ENCODE results near the gene GHR.
A peak's percentile ranks its signal among the peaks of the same experiment; 100 is the strongest.
"Not testable (repeated sequence)": the region's sequence is repeated elsewhere in the genome, so short reads cannot be mapped to it uniquely, and the experiment has no call there.

GHR gene

DNA sequence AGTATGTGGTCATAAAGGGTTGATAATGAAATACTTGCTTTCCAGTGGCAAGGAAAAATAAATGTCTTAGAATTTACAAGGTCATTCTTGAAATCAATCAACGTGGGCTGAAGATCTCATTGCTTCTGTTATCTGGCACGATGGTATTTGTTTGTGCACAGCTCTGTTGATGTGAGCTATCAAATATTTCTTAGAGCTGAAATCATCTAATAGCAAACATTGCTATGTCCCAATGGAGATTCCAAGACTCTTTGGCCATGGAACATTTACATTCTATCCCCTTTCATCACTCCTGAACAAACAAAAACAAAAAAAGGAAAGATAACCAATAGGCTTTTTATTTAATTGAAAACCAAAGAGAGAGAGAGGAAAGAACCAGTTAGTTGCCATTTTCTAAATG lies 221.9 kb downstream of the GHR start:
- no peak for DNase-seq (ENCODE audit: low read depth)

DNA sequence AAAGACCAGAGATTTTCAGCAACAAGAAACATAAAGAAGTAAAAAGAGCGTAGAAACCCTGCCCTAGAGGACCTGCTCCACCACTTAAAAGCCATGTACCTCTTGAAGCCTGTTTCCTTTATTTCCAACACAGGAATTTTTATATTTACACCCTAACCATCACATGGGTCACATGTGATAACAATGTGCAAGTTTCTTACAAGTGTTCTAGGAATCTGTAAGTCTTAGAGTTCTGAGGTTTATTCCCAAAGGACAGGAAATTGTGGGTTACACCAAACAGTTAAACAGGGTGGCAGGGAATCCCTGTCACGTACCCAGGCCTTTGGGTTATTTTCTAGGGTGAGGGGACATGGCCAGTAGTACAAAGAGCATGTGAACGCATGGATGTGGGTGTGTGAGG lies 224.8 kb downstream of the GHR start:
- no peak for DNase-seq (ENCODE audit: low read depth)

- no peak for DNase-seq (ENCODE audit: low read depth)
These were observed 225.7 kb downstream of the GHR start for GRCh38 chr5:42648915-42649314.

- no peak for DNase-seq (ENCODE audit: low read depth)
These were observed 226.8 kb downstream of the GHR start for GRCh38 chr5:42650084-42650483.

DNA sequence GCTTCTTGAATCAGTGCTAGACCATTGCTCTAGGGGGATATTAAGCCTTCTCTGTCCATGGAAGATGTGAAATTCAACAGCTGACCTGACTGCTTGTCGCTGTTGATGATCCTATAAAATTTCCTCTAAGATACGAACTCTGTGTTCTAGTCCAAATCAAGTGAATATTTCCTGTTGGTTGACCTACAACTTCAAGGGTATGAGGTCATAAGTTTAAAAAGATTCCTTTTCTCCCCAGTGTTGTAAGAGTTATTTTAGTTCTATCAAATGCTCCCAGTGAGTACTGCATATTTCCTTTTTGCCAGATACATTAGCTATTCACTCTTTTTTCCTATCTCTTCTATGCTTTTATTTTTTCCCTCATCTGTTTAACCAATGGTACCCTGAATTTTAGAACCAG lies 230.5 kb downstream of the GHR start:
- no peak for DNase-seq (ENCODE audit: low read depth)

DNA sequence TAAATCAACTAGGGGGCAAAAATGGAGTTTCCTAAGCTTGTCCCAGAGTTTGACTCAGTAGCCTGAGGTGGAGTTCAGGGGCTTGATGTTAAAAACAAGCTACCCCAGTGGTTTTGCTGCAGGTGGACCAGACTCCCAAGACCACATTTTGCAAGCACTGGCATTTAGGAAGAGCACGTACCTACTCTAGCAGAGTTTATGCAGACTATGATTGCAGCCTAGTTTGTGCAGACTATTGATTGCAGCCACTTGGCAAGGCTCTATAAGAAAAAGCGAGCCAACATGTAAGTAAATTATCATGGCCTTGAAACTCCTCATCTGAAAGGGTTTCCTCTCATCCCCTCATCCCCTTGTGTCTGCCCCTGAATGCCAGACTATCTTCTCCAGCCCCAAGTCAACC lies 231.4 kb downstream of the GHR start:
- no peak for DNase-seq (ENCODE audit: low read depth)

DNA sequence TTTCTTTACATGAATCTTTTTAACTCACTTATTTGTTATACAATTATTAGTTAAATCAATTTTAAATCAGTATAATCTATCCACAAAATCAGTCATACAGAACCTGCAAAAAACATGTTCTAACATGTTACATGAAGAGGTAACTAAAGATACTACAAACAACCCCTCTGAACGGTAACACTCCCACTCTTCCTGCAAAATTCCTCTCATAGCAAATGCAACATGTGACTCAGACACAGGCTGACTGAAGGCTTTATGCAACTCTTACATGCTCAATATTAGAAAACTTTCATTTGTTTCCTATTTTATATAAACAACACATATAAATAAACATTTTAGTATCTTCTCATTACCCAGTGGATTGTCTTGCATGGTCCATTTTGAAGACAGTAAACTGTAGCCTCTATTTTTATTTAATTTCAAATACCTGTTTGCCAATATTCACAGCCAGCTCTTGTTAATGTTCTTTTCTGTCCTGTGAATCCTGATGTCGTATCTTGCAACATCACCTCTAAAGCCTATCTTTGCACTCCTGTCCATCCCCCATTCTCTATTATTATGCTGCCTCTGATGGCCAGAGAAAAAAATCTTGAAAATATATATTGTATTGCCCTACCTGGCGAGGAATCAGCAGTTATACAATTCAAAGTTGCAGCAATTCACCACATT lies 232.9 kb downstream of the GHR start:
- DNase-seq (ENCODE audit: low read depth): no peak

GRCh38 chr5:42656651-42657015 lies 233.4 kb downstream of the GHR start:
- DNase-seq (ENCODE audit: low read depth): no peak

- DNase-seq (ENCODE audit: low read depth): not testable (repeated sequence)
These were observed 236.6 kb downstream of the GHR start for GRCh38 chr5:42659869-42660268.

DNA sequence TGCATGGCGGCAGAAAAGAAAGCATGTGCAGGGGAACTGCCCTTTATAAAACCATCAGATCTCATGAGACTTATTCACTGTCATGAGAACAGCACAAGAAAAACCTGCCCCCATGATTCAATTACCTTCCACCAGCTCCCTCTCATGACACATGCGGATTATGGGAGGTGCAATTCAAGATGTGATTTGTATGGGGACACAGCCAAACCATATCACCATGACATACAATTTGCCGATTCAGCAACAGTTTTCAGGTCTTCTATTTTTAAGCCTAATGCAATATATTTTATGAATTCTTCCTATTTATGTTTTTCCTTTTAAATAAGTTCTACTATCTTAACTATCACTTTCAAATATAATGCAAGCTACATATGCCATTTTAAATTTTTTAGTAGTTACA lies 242.6 kb downstream of the GHR start:
- DNase-seq (ENCODE audit: low read depth): no peak

DNA sequence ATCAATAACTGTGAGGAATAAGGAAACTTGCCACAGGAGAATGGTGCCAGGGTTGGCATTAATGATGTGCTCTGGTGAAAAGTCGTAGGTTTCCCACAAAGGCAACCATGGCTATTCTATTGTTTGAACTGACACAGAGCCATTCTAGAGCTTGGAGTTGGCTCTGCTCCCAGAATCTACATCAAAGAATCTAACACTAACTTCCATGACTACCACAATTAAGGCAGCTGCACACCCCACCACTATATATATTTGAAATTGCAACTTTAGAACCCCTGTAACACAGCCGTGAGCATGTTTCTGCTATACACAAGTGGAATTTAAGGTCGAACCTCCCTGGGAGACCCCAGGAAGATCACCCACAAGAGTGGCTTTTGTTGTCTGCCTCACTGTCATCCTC lies 243.6 kb downstream of the GHR start:
- DNase-seq (ENCODE audit: low read depth): no peak

DNA sequence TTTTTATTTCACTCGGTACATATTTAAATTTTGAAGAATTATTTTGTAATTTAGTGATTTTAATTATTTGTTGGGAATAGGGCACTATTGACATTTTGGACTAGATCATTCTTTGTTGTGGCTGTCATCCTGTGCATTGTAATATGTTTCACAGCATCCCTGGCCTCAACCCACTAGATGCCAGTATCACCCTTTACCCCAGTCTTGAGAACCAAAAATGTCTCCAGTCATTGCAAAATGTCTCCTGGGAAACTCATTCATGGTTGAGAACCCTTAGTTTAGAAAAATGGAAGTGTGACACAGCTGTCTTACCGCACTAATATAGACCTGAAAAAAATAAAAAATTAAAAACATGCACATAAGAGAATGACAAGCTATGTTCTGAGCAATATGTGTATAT lies 245.0 kb downstream of the GHR start:
- no peak for DNase-seq (ENCODE audit: low read depth)

GRCh38 chr5:42672925-42673324 lies 249.7 kb downstream of the GHR start:
- DNase-seq (ENCODE audit: low read depth): no peak

DNA sequence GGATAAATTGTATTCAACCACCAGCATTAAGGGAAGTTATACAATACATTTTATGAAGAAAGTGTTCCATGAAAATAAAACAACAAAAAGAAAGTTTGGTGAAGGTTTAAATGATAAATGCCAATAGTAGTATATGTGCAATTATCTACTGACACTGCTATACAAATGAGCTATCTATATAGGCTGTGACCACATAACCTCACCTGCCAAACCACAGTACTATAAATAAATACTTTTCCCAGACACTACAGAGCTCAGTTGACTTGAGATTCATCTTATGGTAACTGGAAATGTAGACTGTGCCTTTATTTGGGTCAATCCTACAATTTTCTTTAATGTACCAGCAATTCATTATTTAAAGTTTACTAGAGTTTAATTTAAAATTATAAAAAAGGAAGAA lies 252.4 kb downstream of the GHR start:
- no peak for DNase-seq (ENCODE audit: low read depth)

DNA sequence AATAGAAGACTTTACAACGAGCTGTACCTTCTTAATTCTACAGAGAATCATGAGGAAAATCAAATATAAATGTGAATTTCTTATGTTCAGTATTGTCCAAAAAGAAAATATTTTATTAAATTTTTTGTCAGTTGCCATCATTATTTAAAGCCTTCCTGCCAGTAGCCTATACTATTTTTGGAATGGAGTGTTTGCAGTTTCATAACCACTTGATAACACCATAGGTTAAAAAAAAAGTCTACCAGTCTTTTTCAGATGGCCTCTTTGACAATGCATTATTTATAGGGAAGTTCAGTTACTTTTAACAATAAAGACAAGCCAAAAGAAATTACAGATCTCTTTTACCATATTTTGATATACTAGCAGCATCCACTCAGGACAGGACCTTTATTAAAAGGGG lies 253.1 kb downstream of the GHR start:
- no peak for DNase-seq (ENCODE audit: low read depth)

- DNase-seq (ENCODE audit: low read depth): no peak
These were observed 254.1 kb downstream of the GHR start for GRCh38 chr5:42677156-42677842.

DNA sequence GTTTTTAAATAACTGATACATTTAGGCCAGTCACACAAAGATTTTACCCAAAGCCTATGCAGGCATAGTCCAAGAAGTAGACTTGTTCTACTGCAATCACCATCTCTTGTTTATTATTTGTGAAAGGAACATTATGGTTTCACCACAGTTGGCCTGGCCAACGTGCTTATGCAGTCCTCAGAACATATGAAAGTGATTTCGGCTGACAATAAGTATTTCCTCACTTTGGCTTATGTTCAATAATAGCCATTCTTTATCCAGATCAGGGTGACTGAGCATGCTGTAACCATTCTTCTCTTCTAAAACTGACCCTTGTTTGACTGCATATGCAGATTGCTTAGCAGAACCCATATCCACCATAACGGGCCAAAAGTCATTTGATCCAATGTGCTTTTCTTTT lies 256.8 kb downstream of the GHR start:
- DNase-seq (ENCODE audit: low read depth): no peak

- not testable (repeated sequence) for DNase-seq (ENCODE audit: low read depth)
These were observed 261.8 kb downstream of the GHR start for GRCh38 chr5:42685078-42685477.

- DNase-seq (ENCODE audit: low read depth): no peak
These were observed 266.2 kb downstream of the GHR start for GRCh38 chr5:42689391-42689790.

GRCh38 chr5:42691413-42691937 lies 268.2 kb downstream of the GHR start:
- no peak for DNase-seq (ENCODE audit: low read depth)

GRCh38 chr5:42701351-42702059 lies 278.3 kb downstream of the GHR start:
- no peak for DNase-seq (ENCODE audit: low read depth)

DNA sequence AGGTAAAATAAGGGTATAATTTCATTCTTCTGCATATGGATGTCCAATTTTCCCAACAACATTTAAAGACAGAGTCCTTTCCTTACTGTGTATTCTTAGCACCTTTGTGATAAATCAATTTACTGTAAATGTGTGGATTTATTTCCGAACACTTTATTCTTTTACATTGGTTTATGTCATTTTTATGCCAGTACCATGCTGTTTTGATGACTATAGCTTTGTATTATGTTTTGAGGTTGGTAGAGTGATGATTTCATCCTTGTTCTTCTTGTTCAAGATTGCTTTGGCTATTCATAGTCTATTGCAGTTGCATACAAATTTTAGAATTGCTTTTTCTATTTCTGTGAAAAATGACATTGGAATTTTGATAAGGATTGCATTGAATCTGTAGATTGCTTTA lies 280.0 kb downstream of the GHR start:
- no peak for DNase-seq (ENCODE audit: low read depth)

DNA sequence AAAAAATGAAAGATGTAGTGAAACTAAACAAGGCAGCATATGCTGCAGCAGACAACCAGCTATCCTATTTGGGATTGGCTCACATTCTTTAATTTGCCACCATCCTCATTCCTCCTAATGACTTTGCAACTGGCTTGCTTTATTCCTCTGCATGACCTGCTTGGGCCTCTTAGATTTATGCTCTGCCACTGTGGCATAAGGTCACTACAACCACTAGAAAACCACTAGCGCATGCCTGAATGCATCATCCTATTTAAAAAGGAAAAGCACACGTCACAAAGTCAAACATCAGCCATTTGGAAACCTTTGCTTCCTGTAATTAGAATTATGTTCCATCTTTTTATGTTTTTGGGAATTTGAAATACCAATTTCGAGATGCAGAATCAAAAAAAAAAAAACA lies 292.5 kb downstream of the GHR start:
- peak; percentile 17 for DNase-seq (ENCODE audit: low read depth)

Data from GM04503 (cell line).